ENCODE results near the gene MCF2L.
"Not testable (repeated sequence)": the region's sequence is repeated elsewhere in the genome, so short reads cannot be mapped to it uniquely, and the experiment has no call there.

MCF2L gene

DNA sequence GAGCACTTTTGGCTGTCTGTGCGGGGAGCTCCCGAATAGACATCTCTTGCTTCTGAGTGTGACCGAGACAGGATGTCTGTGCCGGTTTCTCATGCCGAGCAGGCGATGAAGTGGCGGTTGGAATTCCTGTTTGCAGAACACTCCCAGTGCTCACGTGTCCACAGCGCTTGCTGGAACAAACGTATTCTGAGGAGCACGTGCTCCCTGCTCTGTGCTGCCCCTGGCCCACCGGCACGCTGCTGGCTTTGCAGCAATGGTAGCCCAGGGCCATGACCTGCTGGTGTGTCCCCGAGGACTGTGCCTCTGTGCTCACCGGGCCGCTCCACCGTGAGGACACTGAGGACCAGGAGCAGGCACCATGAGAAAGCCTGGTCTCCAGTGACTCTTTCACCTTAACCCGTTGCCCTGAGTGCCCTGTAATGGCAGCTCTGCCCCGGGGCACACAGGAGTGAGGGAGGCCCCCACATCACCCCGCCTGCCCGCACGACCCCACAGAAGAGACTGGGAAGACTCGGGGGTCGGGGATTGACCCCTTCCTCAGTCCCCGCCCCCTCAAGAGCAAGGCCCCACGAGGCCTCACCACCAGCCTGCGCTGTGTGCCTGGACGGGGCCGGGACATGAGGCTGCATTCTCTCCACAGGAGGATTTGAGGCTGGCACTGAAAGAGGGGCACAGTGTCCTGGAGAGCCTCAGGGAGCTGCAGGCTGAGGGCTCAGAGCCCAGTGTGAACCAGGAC lies 96.6 kb downstream of the MCF2L start:
- no peak for DNase-seq (ENCODE audit: low read depth)

DNA sequence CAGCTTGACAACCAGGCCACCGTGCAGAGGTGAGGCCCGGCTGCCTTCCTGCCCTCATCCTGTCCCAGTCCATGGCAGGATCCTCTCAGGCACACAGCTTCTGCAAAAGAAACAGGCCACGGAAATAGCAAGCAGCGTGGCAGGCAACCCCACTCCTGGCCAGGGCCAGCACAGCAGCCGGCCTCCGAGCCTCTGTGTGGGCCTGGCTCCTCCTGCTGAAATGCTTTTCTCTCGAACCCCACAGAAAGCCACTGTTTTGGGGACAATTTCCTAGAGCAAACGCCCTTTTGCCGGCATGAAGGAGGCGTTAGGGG lies 97.1 kb downstream of the MCF2L start:
- DNase-seq (ENCODE audit: low read depth) = no peak

DNA sequence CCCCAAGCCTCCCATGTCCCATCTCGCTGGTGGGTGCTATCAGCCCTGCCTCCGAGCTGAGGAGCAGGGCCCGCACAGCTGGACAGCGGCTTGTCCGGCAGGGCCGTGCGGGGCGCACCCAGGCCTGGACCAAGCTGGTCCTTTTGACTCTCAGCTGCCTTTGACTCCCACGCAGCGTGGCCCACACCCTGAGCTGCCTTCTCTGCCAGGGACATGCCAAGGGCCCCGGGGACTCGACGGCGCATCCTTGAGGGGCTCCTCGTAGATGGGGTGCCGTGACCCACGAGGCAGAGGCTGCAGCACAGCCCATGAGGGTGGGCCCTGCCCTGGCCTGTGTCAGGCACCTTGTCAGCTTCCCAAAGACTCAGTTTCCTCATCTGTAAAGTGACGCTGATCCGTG lies 97.7 kb downstream of the MCF2L start:
- no peak for DNase-seq (ENCODE audit: low read depth)

DNA sequence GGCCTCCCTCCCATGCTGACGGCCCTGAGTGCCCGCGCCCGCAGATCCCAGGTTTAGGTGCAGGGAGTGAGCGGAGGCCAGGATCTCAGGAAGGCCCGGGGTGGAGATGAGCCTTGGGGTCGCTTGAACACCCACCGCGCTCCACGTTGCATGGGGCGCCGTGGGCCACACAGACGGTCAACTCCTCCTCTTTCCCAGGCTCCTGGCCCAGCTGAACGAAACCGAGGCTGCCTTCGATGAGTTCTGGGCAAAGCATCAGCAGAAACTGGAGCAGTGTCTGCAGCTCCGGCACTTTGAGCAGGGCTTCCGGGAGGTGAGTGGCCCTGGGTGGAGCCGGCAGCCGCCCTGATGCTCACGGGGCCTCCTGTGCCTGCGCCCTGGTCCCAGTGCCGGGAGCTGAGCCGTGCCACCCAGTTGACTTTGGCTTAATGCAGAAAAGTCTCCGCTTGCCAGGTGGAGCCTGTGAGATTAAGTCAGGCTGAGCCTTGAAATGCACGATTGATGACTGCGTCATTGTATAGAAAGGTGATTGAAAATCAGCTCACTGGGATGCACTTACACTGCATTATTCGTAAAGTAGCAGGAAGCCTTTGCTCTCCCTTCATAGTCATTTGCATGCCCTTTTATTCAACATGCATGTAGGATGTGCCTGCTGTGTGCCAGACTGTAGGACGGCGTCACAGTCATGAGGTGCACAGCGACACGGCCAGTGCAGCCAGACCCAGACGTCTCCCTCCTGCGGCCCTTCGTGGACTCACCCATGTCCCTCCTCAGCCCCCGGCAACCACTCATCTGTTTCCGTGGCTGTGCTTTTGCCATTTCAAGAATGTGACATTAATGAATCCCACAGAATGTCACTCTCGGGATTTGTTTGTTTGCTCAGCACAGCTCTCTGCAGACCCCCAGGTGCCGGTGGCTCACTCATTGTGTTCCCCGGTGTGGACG lies 101.1 kb downstream of the MCF2L start:
- DNase-seq (ENCODE audit: low read depth) = no peak

DNA sequence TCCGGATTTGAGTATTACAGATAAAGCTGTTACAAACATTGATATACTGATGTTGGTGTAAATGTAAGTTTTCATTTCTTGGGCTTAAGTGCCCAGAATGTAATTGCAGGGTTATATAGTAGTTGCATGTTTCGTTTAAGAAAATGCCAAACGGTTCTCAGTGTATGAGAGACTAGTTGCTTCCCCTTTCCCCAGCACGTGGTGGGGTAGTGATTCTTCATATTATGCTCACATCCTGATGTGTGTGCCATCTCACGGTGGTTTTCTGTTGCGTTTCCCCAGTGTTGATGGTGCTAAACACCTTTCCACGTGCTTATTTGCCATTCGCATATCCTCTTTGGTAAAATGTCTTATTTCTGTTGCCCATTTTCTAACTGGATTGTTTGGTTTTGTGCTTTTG lies 101.8 kb downstream of the MCF2L start:
- no peak for DNase-seq (ENCODE audit: low read depth)

DNA sequence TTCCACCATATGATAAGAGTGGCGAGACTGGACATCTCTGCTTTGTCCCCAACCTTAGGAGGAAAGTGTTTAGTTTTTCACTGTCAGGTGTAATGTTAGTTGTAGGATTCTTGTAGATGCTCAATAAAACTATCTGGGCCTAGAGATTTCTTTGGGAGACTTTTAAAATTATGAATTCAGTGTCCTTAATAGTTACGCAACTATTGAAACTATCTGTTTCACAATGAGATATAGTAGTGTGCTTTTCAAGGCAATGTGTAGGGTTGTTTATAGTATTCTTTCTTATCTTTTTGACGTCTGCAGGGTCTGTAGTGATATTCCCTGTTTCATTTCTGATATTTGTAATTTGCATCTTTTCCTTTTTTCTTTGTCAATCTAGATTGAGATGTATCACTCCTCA lies 103.4 kb downstream of the MCF2L start:
- DNase-seq (ENCODE audit: low read depth) = no peak

DNA sequence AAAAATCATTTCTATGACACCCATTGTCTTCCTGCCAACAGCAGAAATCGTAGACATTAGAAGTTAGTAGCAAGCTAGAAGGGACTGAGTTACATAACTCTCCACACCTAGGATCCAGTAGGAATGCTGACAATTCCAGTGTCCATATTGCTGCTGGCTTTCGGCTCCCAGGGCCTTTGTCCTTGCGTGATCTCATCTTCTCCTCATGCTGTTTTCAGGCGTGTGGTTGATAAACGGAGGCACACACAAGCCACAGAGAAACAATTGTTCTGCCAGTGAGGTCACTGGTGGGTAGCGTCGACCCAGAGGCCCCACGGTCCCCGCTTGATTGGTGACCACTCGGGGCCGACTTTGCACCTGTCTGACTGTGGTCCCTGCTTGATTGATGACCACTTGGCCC lies 104.9 kb downstream of the MCF2L start:
- no peak for DNase-seq (ENCODE audit: low read depth)

DNA sequence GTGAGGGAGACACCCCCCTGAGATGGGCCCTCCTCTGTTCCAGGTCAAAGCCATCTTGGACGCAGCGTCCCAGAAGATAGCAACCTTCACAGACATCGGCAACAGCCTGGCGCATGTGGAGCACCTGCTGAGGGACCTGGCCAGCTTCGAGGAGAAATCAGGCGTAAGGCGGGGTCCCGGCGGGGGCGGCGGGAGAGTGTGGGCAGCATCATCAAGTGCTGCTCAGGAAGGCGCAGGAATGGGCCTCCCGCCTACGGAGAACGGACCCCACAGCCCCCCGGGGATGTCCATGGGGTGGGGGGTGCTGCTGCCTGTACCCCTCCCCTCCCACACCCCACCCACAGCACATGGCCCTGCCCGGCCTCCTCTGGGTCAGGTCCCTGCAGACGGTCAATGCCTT lies 105.4 kb downstream of the MCF2L start:
- DNase-seq (ENCODE audit: low read depth) = no peak

DNA sequence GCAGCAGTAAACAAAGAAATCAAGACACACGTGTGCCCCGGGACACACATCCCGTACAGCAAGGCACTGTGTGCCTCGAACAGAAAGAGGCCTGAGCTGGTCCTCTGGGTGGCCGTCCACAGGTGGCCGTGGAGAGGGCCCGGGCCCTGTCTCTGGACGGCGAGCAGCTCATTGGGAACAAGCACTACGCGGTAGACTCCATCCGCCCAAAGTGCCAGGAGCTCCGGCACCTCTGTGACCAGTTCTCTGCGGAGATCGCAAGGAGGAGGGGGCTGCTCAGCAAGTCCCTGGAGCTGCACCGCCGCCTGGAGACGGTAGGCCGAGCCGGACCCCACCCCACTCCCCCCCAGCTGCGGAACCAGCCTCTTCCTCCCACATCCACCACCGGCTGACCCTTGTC lies 105.9 kb downstream of the MCF2L start:
- no peak for DNase-seq (ENCODE audit: low read depth)

DNA sequence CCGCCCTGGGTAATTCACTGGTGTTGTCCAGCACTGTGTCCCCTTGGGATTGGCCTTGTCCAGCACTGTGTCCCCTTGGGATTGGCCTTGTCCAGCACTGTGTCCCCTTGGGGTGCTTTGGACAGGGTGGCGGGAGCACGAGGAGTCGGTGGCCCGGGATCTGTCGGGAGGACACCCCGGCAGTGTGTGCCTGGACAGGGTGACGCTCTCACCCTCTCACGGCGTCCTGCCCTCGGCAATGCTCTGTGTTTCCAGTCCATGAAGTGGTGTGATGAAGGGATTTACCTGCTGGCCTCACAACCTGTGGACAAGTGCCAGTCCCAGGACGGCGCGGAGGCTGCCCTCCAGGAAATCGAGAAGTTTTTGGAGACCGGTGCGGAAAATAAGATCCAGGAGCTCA lies 106.7 kb downstream of the MCF2L start:
- no peak for DNase-seq (ENCODE audit: low read depth)

DNA sequence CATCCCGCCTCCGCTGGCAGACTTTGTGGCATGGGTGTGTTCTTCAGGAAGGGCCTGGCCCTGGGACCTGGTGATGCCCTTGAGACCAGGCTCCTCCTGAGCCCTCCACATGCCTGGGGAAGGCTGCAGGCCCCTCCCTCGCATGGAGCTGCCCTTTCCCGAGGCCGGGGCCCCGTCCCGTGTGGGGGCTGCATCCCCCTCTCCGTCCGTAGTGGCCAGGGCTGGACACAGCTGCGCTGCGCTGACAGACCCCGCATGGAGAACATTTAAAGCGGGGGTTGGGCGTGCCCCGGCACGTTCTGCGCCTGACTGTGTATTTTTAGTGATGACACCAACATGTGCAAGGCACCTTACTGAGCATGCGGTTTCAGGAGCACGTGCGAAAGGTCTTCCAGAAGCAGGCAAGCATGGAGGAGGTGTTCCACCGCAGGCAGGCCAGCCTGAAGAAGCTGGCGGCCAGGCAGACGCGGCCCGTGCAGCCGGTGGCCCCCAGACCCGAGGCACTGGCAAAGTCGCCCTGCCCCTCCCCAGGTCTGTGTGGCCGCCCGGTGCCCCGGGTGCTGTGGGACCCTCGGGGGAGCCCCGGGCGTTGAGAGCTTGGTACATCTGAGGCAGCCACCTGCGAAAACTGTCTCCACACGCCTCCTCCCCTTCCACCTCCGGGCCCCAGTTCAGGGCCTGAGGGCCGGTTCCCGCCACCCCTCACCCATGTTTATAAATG lies 107.8 kb downstream of the MCF2L start:
- DNase-seq (ENCODE audit: low read depth) = no peak

DNA sequence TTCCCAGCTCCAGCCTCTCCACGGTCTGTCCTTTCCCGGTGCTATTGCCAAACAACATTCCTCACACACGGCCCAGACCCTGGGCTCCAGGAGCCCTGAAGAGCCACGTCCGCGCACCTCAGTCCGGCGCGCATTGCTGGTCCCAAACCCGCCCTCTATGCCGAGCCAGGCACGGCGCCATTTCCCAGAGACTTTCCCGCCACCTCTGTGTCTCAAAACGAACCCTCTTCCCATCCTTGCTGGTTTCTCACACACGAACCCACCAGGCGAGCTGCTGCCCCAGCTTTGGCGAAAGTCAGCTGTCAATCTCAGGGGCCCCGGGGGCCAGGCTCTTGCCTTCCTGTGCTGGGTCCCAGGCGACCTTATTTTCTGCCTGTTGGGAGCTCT lies 108.5 kb downstream of the MCF2L start:
- DNase-seq (ENCODE audit: low read depth) = no peak

DNA sequence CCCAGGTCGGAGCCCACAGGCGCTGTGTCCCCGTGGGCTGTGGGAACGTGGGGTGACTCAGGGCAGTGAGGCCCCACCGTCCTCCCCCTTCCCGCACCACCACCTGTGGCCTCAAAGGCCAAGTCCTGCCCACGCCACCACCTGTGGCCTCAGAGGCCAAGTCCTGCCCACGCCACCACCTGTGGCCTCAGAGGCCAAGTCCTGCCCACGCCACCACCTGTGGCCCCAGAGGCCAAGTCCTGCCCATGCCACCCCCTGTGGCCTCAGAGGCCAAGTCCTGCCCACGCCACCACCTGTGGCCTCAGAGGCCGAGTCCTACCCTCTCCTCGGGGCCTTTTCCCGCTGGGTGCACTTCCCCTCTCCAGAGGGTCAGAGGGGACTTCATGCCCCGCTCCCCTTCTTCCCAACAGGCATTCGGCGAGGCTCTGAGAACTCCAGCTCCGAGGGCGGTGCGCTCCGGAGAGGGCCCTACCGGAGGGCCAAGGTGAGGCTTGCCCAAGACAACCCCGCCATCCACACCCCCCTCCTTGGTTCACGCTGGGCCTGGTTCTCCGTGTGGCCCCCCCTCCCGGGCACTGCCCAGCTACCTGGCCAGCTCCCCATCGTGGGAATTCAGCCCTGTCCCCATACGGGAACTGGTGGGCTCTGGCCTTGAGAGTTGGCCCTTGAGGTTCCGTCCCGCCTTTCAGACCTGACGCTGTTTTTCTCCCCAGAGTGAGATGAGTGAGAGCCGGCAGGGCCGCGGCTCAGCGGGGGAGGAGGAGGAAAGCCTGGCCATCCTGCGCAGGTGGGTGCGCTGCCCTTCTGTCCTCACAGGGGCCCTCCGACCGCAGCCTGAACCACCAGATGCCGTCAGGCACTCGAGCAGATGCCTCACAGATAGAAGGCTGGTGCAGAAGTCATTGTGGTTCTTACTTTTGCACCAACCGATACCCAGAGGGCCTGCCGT lies 109.2 kb downstream of the MCF2L start:
- no peak for DNase-seq (ENCODE audit: low read depth)

DNA sequence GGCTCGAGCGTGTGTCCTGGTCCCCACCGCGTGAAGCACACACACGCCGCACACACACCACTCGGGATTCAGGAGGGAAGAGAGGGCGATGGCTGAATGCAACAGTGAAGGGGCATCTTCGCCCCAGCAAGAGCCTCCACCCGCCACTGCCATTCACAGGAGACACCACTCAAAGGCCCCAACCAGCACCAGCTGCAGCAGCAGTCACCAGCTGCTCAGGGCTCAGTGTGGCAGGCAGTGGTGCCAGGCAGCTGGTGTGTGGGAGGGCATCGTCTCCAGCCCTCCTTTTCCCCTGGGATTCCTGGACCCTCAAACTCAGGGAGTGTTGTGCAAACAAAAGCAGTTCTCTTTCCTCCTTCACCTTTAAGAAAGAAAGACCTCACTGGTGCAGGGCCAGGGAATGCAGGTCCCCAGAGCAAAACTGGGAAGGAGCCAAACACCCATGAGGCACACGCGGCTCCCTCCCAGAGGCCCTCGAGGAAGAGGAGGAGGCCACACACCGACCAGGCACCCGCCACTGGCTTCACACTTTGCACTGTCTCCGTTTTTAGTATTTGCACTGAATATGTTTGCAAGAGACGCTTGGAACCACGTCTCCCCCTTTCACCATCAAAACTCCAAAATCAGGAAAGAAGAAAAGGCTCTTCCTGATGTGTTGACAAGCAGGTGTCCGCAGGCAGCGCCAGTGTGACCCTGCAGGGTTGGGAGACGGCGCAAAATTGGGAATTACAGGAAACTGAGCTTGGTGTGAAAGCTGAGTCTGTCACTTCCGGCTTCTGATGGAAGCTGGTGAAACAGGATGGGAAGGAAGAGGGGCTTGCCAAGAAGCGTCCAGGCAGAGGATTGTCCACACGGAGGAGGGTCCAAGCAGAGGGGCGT lies 110.1 kb downstream of the MCF2L start:
- DNase-seq (ENCODE audit: low read depth) = no peak

DNA sequence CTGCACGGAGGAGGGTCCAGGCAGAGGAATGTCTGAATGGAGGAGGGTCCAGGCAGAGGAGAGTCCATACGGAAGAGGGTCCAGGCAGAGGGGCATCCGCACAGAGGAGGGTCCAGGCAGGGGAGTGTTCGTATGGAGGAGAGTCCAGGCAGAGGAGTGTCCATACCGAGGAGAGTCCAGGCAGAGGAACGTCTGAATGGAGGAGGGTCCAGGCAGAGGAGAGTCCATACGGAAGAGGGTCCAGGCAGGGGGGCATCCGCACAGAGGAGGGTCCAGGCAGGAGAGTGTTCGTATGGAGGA lies 110.7 kb downstream of the MCF2L start:
- DNase-seq (ENCODE audit: low read depth) = not testable (repeated sequence)

DNA sequence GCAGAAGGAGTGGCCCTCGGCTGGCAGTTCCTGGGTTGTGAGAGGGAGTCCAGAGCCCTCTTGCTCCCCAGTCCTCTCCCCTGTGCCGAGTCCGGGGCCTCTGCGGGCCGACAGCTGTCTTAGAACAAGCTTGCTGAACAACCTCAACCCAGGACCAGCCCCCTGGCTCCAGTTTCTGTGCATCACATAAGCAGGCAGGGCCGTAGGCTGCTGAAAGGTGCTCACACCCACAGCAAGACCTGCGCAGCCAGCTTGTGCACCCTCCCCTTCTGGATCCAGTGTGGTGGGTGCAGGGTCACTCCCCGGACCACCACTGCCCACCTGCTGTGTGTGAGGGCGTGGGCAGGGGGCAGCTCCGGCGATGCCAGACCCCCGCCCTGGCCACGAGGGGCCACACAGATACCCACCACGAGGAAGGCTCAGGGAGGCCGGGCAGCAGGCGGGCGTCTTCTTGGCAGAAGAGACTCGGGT lies 111.4 kb downstream of the MCF2L start:
- DNase-seq (ENCODE audit: low read depth) = no peak

DNA sequence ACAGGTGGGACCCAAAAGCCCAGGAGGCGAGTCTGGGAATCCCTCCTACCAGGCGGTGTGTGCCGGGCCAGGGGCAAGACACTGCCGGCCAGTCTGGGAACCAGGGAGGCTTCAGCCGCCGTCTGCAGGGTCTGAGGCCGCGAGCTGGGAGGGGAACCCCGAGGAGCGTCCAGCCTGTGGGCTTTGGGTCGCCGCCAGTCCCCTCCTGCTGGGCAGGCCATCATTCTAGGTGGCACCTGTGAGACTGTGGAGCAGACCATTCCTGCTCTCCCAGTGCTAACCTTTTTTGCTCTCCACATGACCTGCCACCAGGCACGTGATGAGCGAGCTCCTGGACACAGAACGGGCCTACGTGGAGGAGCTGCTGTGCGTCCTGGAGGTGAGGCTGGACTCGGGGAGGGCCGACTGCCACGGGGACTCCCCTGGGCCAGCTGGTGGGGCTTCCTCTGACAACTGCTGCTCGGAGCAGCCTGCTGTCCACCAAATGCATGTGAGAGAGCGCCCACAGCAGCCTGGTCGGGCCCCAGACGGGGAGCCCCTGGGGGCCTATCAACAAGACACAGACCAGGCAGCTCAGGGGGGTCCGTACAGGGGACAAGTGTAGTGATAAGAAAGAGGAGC lies 112.0 kb downstream of the MCF2L start:
- no peak for DNase-seq (ENCODE audit: low read depth)

DNA sequence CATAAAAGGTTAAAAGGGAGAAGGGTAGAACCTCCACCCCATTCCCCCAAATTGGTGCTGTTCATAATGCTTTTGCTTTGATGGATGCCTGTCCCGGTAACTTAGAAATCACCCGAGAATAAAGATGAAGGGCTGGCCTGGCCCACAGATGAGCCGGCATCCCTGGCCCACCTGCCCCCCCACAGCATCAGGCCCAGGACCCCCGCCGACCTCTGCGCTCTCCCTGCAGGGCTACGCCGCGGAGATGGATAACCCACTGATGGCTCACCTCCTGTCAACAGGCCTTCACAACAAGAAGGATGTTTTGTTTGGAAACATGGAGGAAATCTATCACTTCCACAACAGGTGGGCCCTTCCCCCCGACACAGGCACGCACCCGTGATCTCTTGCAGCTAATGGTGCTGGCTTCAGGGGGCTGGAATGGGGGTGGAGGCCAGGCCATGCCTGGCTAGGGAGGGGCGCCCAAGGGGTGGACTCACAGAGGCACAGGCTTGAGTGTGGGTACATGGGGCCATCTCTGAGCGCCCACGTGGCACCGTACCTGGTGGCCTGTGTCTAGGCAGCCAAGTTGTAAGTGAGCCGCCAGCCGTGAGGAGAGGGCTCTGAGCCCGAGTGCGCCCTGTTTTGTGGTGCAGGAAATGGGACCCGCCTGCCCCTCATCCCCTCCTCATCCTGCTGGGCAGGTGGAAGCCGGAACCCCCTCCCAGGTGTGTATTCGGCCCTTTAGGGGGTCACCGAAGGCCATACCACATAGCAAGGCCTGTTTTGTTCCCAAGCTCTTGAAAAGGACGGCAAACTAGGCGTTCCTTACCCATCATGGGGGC lies 113.4 kb downstream of the MCF2L start:
- no peak for DNase-seq (ENCODE audit: low read depth)

DNA sequence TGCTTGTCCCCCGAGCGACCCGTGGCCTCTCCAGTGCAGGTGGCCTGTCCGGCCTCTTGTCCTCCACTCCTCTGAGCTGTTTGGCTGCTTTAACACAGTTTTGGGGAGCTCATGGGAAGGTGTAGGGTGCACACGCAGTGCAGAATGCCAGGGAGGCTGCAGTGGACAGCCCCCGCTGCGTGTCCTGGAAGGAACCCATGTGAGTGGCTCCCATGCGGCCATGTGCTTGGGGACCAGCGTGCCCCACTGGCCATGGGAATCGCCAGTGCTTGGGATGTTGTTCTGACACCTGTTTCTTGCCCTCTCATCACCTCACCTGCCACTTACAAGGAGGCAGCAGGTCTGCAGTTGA lies 114.0 kb downstream of the MCF2L start:
- DNase-seq (ENCODE audit: low read depth) = no peak

Measured in CMK (cell line).